Right atrium auricular region (tissue), 2 donors: ENCODE measurements around the gene OR10J1. TPM values are rescaled to one million over a fixed set of nuclear protein-coding genes. Genes with fewer than 3 reads are reported as not detected.

ENCODE experiments used
- DNase-seq: peaks from one replicate; pipeline ENCODE4 v3.0.0-alpha.2; 2019; ENCODE audit warnings: low spot score
- H3K27ac ChIP-seq, 2 donors: fragments of 200-600 bp; sonication (generic); 1 replicate in 1 of 2; 2 replicates in 1 of 2; pipeline ENCODE4 v1.5.1; 2016 to 2019
- H3K27me3 ChIP-seq, 2 donors: fragments of 200-600 bp; sonication (generic); one replicate each; pipeline versions ENCODE4 v1.5.1 to v1.6.0; 2017 to 2019
- H3K36me3 ChIP-seq: fragments of 200-600 bp; sonication (generic); one replicate; pipeline ENCODE4 v1.5.1; 2016
- H3K4me1 ChIP-seq, 2 donors: fragments of 200-600 bp; sonication (generic); one replicate each; pipeline versions ENCODE4 v1.5.1 to v1.6.0; 2017 to 2019
- H3K4me3 ChIP-seq, 2 donors: fragments of 200-600 bp; sonication (generic); 1 replicate in 1 of 2; 2 replicates in 1 of 2; pipeline ENCODE4 v1.5.1; 2017 to 2019; ENCODE audit warnings: mild to moderate bottlenecking in 1 of 2, moderate library complexity in 1 of 2
- H3K9me3 ChIP-seq, 2 donors: fragments of 200-600 bp; sonication (generic); one replicate each; pipeline ENCODE4 v1.5.1; 2019
- total RNA-seq, 2 donors: library from RNA; depleted of rRNA; stranded (reverse); fragments of >200 nt; gene quantifications; one replicate each; pipeline ENCODE4 v1.1.0, GENCODE V29; 2016
- TF ChIP-seq, protein P1 (sequence below), 2 donors: fragments of 200-600 bp; sonication (generic); IDR thresholded peaks; one replicate each; pipeline ENCODE4 v1.5.1; 2019; ENCODE audit warnings: antibody characterized with exemption in 2 of 2

OR10J1 gene
- total RNA-seq, 2 donors from 2014 or later = not detected

DNA sequence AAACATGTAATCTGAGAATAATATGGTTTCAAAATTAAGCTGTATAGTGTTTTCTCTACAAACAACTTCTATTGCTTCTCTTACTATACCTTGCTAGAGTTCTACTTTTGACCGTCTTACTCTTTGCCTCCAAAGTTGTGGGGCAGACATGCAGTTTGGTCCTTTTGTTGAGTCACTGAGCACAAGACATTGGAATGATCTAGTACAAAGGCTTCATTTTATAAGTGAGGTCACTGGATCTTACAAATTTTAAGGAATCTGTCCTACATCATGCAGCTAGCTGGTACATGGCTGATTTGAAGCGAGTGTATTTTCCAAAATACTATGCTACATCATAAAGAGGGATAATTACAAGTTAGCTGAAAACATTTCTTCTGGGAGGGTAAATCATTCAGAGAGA lies 28.8 kb downstream of the OR10J1 start:
- Histone ChIP-seq H3K4me3 (no peak overlapping the region), H3K9me3 (no peaks in the 10 kb centered on the region), H3K27ac (no peak overlapping the region), H3K4me1 (peaks cover 0 to 6% of the 10 kb centered on the region in 2 donors), H3K36me3 (no peaks in the 10 kb centered on the region), H3K27me3 (no peaks in the 10 kb centered on the region)
- no peak for DNase-seq
- TF ChIP-seq, protein P1, sequence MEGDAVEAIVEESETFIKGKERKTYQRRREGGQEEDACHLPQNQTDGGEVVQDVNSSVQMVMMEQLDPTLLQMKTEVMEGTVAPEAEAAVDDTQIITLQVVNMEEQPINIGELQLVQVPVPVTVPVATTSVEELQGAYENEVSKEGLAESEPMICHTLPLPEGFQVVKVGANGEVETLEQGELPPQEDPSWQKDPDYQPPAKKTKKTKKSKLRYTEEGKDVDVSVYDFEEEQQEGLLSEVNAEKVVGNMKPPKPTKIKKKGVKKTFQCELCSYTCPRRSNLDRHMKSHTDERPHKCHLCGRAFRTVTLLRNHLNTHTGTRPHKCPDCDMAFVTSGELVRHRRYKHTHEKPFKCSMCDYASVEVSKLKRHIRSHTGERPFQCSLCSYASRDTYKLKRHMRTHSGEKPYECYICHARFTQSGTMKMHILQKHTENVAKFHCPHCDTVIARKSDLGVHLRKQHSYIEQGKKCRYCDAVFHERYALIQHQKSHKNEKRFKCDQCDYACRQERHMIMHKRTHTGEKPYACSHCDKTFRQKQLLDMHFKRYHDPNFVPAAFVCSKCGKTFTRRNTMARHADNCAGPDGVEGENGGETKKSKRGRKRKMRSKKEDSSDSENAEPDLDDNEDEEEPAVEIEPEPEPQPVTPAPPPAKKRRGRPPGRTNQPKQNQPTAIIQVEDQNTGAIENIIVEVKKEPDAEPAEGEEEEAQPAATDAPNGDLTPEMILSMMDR (IDR thresholded peaks at IDR 0.05) = no peak

DNA sequence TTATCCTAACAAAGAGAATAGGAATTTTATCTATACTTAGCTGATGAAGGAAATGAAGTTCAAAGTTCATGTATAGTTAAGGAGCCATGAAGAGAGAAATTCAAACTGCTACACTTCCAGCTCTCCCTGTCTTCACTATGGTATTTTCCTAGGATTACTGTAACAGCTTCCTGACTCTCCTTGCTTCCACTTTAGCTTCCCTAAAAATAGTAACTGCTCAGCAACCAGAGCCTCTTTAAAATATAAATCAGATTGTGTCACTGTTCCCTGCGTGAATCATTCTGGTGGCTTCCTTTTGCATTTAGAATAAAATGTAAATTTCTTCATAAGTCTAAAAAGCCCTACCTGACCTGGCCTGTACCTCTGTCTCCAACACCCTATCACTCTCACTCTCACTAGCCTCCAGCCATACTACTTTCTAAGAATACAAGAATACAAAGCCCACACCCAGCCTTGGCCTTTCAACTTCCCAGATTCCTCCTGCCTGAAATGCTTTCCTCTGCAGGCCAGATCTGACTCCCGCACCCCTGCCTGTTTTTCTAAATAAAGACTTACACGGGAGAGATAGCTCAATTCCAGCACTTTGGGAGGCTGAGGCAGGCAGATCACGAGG lies 30.5 kb downstream of the OR10J1 start:
- no peak for DNase-seq
- no peaks in the 10 kb centered on the region for H3K27me3 ChIP-seq
- peak overlapping the region; percentile 9 to 31 for H3K27ac ChIP-seq
- H3K36me3 ChIP-seq = no peaks in the 10 kb centered on the region
- H3K9me3 ChIP-seq = no peaks in the 10 kb centered on the region
- H3K4me3 ChIP-seq = no peak overlapping the region
- H3K4me1 ChIP-seq = peaks cover 0 to 6% of the 10 kb centered on the region in 2 donors
- TF ChIP-seq, protein P1 (IDR thresholded peaks at IDR 0.05) = no peak

DNA sequence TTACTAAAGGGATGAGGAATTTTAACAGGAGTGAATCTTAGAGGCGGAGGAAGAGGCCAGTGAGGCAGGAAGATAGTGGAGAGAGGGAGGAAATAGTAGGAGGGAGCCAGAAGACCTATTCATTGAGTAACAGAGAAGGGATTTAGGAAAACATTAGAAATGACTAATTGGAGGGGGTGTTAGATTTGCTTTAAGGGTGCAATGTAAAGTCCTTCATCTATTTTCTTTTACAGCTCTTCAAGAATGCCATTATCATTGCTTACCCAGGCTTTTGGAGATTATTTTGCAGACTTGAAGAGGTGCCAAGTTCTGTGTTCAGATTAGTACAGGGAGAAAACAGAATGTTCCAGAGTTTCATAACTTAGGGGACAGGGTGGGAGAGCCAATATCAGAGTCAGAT lies 33.8 kb downstream of the OR10J1 start:
- Histone ChIP-seq H3K27ac (no peak overlapping the region), H3K36me3 (no peaks in the 10 kb centered on the region), H3K4me1 (peaks cover 0 to 6% of the 10 kb centered on the region in 2 donors), H3K27me3 (no peaks in the 10 kb centered on the region), H3K9me3 (no peaks in the 10 kb centered on the region), H3K4me3 (no peak overlapping the region)
- DNase-seq = no peak
- TF ChIP-seq, protein P1 (IDR thresholded peaks at IDR 0.05) = no peak

DNA sequence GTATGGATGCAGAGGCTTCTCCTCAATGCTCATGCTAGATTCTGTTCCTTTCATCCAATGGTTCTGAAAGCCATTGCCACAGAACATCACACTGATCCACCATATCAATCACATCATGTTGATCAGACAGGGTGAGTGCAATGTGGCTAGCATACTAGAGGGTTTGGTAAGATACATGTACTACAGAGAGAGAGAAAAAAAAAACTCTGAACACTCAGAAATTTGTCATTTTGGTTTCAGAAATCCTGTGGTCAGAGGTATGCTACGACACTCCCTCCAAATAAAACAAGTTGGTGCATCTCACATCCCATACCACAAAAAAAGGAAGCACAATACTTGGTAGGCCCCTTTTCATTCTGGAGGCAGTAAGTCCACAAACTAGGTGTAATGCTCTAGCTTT lies 35.4 kb downstream of the OR10J1 start:
- H3K4me1 ChIP-seq = peaks cover 0 to 4% of the 10 kb centered on the region in 2 donors
- no peaks in the 10 kb centered on the region for H3K9me3 ChIP-seq
- no peak overlapping the region for H3K27ac ChIP-seq
- H3K36me3 ChIP-seq = no peaks in the 10 kb centered on the region
- TF ChIP-seq, protein P1 (IDR thresholded peaks at IDR 0.05) = no peak
- H3K27me3 ChIP-seq = no peaks in the 10 kb centered on the region
- no peak overlapping the region for H3K4me3 ChIP-seq
- DNase-seq = no peak

DNA sequence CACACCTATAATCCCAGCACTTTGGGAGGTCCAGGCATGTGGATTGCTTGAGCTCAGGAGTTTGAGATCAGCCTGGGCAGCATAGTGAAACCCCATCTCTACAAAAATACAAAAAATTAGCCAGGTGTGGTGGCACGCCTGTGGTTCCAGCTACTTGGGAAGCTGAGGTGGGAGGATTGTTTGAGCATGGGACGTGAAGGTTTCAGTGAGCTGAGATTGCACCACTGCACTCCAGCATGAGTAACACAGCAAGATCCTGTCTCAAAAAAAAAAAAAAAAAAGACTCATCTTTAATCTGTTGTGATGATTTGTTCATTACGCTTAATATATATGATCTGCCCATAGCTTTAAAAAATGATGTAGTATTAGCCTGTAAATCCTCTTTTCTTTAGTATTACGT lies 44.0 kb downstream of the OR10J1 start:
- Histone ChIP-seq H3K27ac (no peak overlapping the region), H3K36me3 (no peaks in the 10 kb centered on the region), H3K27me3 (no peaks in the 10 kb centered on the region), H3K4me1 (no peaks in the 10 kb centered on the region), H3K4me3 (no peak overlapping the region), H3K9me3 (no peaks in the 10 kb centered on the region)
- no peak for DNase-seq
- TF ChIP-seq, protein P1 (IDR thresholded peaks at IDR 0.05) = no peak

Other genes starting within 250 kb of the OR10J1 start
- 10 to 100 TPM; 13.3 to 13.8 TPM for gene ACKR1, start 234.8 kb upstream of the OR10J1 start, total RNA-seq
- gene FCER1A, start 137.4 kb upstream of the OR10J1 start, total RNA-seq = under 1 TPM in 1 of 2 donors, not detected in 1; 0.56 TPM
- not detected for gene OR10J4, start 7.5 kb upstream of the OR10J1 start, total RNA-seq
- not detected for gene OR10J5, start 96.3 kb downstream of the OR10J1 start, total RNA-seq
- not detected for gene APCS, start 148.1 kb downstream of the OR10J1 start, total RNA-seq